NB4 (cell line): Measurements from ENCODE around the gene PDS5B.

Experiments used
- CTCF ChIP-seq: IDR thresholded peaks from one replicate; pipeline ENCODE4 v1.5.1; 2012; ENCODE audit warnings: low read depth, low read length
- MAX ChIP-seq: IDR thresholded peaks from 2 replicates; pipeline ENCODE4 v1.6.1; 2011; ENCODE audit warnings: low read depth, low read length
- MYC ChIP-seq: IDR thresholded peaks from 2 replicates; pipeline ENCODE4 v1.6.1; 2011; ENCODE audit warnings: low read depth, low read length
- POLR2A ChIP-seq: IDR thresholded peaks from 2 replicates; pipeline ENCODE4 v1.6.1; 2011; ENCODE audit warnings: mild to moderate bottlenecking; ENCODE audit not compliant: insufficient read length; ENCODE audit errors: extremely low read depth

- no peak for TF ChIP-seq CTCF
- no peak for TF ChIP-seq POLR2A
- no peak for TF ChIP-seq MAX
- TF ChIP-seq MYC: no peak
These were observed 4.0 kb downstream of the PDS5B start for GRCh38 chr13:32590266-32590665.
